HEK293 (cell line): ENCODE results near the gene ZNF521.
A peak's percentile ranks its signal among the peaks of the same experiment; 100 is the strongest.

Source experiments
- CTCF ChIA-PET: fragments of 350-600 bp; formaldehyde crosslinking; extraction: SDS; loops from one replicate; lab custom pipeline; 2021; ENCODE audit warnings: antibody characterized with exemption; lab: Yijun Ruan, JAX
- POLR2A ChIA-PET: fragments of 300-600 bp; formaldehyde crosslinking; extraction: SDS; loops from one replicate; lab custom pipeline; 2020; ENCODE audit warnings: antibody characterized with exemption, inconsistent platforms; lab: Yijun Ruan, JAX
- H3K27ac ChIP-seq: fragments of 200-500 bp; sonication (Bioruptor generic); 2 replicates; pipeline ENCODE4 v1.5.1; 2014; ENCODE audit warnings: low read depth, low read length, control low read depth, inconsistent platforms; ENCODE audit errors: extremely low read depth
- H3K36me3 ChIP-seq, 2 experiments: fragments of 200-500 bp in 1 of 2; sonication (Bioruptor generic) in 1 of 2; 1 replicate in 1 of 2; 2 replicates in 1 of 2; pipeline ENCODE4 v1.5.1; 2014 to 2017; ENCODE audit warnings: inconsistent platforms in 2 of 2, low read length in 2 of 2; ENCODE audit not compliant: control insufficient read depth in 2 of 2, insufficient read depth in 1 of 2
- H3K4me1 ChIP-seq: fragments of 200-500 bp; sonication (Bioruptor generic); 2 replicates; pipeline ENCODE4 v1.5.1; 2014; ENCODE audit warnings: mild to moderate bottlenecking, low read length, inconsistent platforms; ENCODE audit not compliant: control insufficient read depth, insufficient read depth
- H3K4me3 ChIP-seq: 2 replicates; pipeline ENCODE4 v1.5.1; 2011; ENCODE audit warnings: low read depth, mild to moderate bottlenecking, control low read depth, low read length, moderate library complexity
- H3K9me3 ChIP-seq: fragments of 200-500 bp; sonication (Bioruptor generic); 2 replicates; pipeline ENCODE4 v1.5.1; 2014; ENCODE audit warnings: low read depth, low read length, inconsistent platforms; ENCODE audit not compliant: control insufficient read depth, insufficient read depth
- BCL11B ChIP-seq: fragments of 450-650 bp; formaldehyde crosslinking; IDR thresholded peaks from 2 replicates; pipeline ENCODE4 v1.5.1; 2016; ENCODE audit warnings: low read depth, missing biosample characterization, missing genetic modification characterization
- EGR2 ChIP-seq: fragments of 450-650 bp; formaldehyde crosslinking; IDR thresholded peaks from 2 replicates; pipeline ENCODE4 v1.5.1; 2016; ENCODE audit warnings: low read depth, missing biosample characterization, missing genetic modification characterization
- FEZF1 ChIP-seq: fragments of 450-650 bp; formaldehyde crosslinking; IDR thresholded peaks from 2 replicates; pipeline ENCODE4 v1.5.1; 2016; ENCODE audit warnings: missing biosample characterization, missing genetic modification characterization
- PRDM1 ChIP-seq: fragments of 450-650 bp; formaldehyde crosslinking; IDR thresholded peaks from 2 replicates; pipeline ENCODE4; 2016; ENCODE audit warnings: missing biosample characterization, missing genetic modification characterization
- ZBTB48 ChIP-seq: fragments of 450-650 bp; formaldehyde crosslinking; IDR thresholded peaks from 2 replicates; pipeline ENCODE4 v1.5.1; 2016; ENCODE audit warnings: missing biosample characterization, missing genetic modification characterization
- ZFP69B ChIP-seq: fragments of 450-650 bp; formaldehyde crosslinking; IDR thresholded peaks from 2 replicates; pipeline ENCODE4 v1.5.1; 2016; ENCODE audit warnings: missing biosample characterization, missing genetic modification characterization
- ZNF114 ChIP-seq: fragments of 450-650 bp; formaldehyde crosslinking; IDR thresholded peaks from 2 replicates; pipeline ENCODE4 v1.5.0; 2017; ENCODE audit warnings: missing biosample characterization, missing genetic modification characterization
- ZNF24 ChIP-seq: fragments of 450-650 bp; formaldehyde crosslinking; IDR thresholded peaks from 2 replicates; pipeline ENCODE4 v1.5.1; 2016; ENCODE audit warnings: missing biosample characterization, missing genetic modification characterization
- ZNF623 ChIP-seq: fragments of 450-650 bp; formaldehyde crosslinking; IDR thresholded peaks from 2 replicates; pipeline ENCODE4 v1.5.1; 2016; ENCODE audit warnings: missing biosample characterization, missing genetic modification characterization
- ZNF624 ChIP-seq: fragments of 450-650 bp; formaldehyde crosslinking; IDR thresholded peaks from 2 replicates; pipeline ENCODE4 v1.5.1; 2017; ENCODE audit warnings: missing biosample characterization, missing genetic modification characterization
- ZNF645 ChIP-seq: fragments of 450-650 bp; formaldehyde crosslinking; IDR thresholded peaks from 2 replicates; pipeline ENCODE4; 2016; ENCODE audit warnings: missing biosample characterization, missing genetic modification characterization
- ZNF654 ChIP-seq: fragments of 450-650 bp; formaldehyde crosslinking; IDR thresholded peaks from 2 replicates; pipeline ENCODE4 v1.5.1; 2016; ENCODE audit warnings: low read depth, missing biosample characterization, missing genetic modification characterization
- ZNF76 ChIP-seq: fragments of 450-650 bp; formaldehyde crosslinking; IDR thresholded peaks from 2 replicates; pipeline ENCODE4; 2016; ENCODE audit warnings: low read depth, missing biosample characterization, missing genetic modification characterization, borderline replicate concordance
- ZSCAN23 ChIP-seq: fragments of 450-650 bp; formaldehyde crosslinking; IDR thresholded peaks from 2 replicates; pipeline ENCODE4 v1.5.1; 2016; ENCODE audit warnings: missing biosample characterization, missing genetic modification characterization
- TF ChIP-seq, protein P1 (sequence below): fragments of 450-650 bp; formaldehyde crosslinking; IDR thresholded peaks from 2 replicates; pipeline ENCODE4 v1.5.1; 2016; ENCODE audit warnings: missing biosample characterization, missing genetic modification characterization
- TF ChIP-seq, protein P2 (sequence below): fragments of 450-650 bp; formaldehyde crosslinking; IDR thresholded peaks from 2 replicates; pipeline ENCODE4 v1.5.1; 2016; ENCODE audit warnings: missing biosample characterization, missing genetic modification characterization
- TF ChIP-seq, protein P3 (sequence below): fragments of 450-650 bp; formaldehyde crosslinking; IDR thresholded peaks from 2 replicates; pipeline ENCODE4 v1.5.1; 2016; ENCODE audit warnings: missing biosample characterization, missing genetic modification characterization

ZNF521 gene

GRCh38 chr18:25288340-25288938 is 63.5 kb downstream of the ZNF521 start:
- Histone ChIP-seq H3K27ac (no peak overlapping the region), H3K4me1 (peaks cover 23% of the 10 kb centered on the region), H3K9me3 (no peaks in the 10 kb centered on the region), H3K4me3 (no peak overlapping the region), H3K36me3 (no peaks in the 10 kb centered on the region)
- TF ChIP-seq ZNF645 (tag by site-specific recombination): no peak
- TF ChIP-seq FEZF1: peak; percentile 22; the same call in 1 of the 2 replicates
- TF ChIP-seq, protein P1, sequence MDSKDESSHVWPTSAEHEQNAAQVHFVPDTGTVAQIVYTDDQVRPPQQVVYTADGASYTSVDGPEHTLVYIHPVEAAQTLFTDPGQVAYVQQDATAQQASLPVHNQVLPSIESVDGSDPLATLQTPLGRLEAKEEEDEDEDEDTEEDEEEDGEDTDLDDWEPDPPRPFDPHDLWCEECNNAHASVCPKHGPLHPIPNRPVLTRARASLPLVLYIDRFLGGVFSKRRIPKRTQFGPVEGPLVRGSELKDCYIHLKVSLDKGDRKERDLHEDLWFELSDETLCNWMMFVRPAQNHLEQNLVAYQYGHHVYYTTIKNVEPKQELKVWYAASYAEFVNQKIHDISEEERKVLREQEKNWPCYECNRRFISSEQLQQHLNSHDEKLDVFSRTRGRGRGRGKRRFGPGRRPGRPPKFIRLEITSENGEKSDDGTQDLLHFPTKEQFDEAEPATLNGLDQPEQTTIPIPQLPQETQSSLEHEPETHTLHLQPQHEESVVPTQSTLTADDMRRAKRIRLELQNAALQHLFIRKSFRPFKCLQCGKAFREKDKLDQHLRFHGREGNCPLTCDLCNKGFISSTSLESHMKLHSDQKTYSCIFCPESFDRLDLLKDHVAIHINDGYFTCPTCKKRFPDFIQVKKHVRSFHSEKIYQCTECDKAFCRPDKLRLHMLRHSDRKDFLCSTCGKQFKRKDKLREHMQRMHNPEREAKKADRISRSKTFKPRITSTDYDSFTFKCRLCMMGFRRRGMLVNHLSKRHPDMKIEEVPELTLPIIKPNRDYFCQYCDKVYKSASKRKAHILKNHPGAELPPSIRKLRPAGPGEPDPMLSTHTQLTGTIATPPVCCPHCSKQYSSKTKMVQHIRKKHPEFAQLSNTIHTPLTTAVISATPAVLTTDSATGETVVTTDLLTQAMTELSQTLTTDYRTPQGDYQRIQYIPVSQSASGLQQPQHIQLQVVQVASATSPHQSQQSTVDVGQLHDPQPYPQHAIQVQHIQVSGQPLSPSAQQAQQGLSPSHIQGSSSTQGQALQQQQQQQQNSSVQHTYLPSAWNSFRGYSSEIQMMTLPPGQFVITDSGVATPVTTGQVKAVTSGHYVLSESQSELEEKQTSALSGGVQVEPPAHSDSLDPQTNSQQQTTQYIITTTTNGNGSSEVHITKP (tag by site-specific recombination): peak; percentile 98
- TF ChIP-seq PRDM1 (tag by site-specific recombination): peak; percentile 13; the same call in 1 of the 2 replicates
- TF ChIP-seq ZNF623 (tag by site-specific recombination): no peak
- no peak for TF ChIP-seq ZNF24 (tag by site-specific recombination)
- TF ChIP-seq ZSCAN23 (tag by site-specific recombination): no peak
- TF ChIP-seq ZNF654 (tag by site-specific recombination): no peak
- no peak for TF ChIP-seq BCL11B (tag by site-specific recombination)
- no peak for TF ChIP-seq ZNF76 (tag by site-specific recombination)
- TF ChIP-seq ZFP69B: no peak
- TF ChIP-seq, protein P2, sequence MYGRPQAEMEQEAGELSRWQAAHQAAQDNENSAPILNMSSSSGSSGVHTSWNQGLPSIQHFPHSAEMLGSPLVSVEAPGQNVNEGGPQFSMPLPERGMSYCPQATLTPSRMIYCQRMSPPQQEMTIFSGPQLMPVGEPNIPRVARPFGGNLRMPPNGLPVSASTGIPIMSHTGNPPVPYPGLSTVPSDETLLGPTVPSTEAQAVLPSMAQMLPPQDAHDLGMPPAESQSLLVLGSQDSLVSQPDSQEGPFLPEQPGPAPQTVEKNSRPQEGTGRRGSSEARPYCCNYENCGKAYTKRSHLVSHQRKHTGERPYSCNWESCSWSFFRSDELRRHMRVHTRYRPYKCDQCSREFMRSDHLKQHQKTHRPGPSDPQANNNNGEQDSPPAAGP (tag by site-specific recombination): no peak
- POLR2A ChIA-PET: no interaction called here
- CTCF ChIA-PET: interaction anchor here (0.6 to 0.9 kb wide), 2 partner anchors 9 to 22 kb away, joined by 3 read pairs; no protein-coding TSS in a partner anchor

DNA sequence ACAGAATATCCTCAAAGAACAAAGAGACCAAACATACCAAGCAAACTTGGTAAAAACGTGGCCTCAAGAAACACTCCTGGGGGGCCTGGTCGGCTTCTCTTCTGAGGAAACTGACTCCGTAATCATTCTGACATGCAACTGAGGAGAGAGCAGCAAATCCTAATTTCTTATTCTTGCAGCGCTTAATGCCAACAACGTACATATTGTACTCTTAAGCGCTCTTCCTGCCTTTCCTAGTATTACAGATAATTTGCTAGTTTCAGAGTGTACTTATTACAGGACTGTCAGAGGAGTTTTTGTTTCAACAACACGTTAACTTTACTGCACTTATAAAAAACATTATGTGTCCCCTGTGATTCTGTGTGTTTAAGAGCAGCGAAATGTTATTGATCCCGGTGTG is 64.9 kb downstream of the ZNF521 start:
- TF ChIP-seq EGR2 (tag by site-specific recombination) (no peak), BCL11B (tag by site-specific recombination) (no peak), ZBTB48 (tag by site-specific recombination) (no peak), ZNF114 (tag by site-specific recombination) (no peak), ZNF624 (tag by site-specific recombination) (no peak), FEZF1 (0 out of 2 replicates have a peak, but pooled peaks have one; percentile 15)
- TF ChIP-seq, protein P3, sequence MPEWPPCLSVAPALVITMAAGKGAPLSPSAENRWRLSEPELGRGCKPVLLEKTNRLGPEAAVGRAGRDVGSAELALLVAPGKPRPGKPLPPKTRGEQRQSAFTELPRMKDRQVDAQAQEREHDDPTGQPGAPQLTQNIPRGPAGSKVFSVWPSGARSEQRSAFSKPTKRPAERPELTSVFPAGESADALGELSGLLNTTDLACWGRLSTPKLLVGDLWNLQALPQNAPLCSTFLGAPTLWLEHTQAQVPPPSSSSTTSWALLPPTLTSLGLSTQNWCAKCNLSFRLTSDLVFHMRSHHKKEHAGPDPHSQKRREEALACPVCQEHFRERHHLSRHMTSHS (tag by site-specific recombination): no peak
- Histone ChIP-seq H3K4me1 (peaks cover 35% of the 10 kb centered on the region), H3K27ac (no peak overlapping the region), H3K36me3 (no peaks in the 10 kb centered on the region), H3K4me3 (no peak overlapping the region), H3K9me3 (no peaks in the 10 kb centered on the region)
- CTCF ChIA-PET: interaction anchor here (0.6 kb wide), 1 partner anchor 554 kb away, joined by 3 read pairs; no protein-coding TSS in a partner anchor
- POLR2A ChIA-PET: no interaction called here
